WTC11 (cell line): ENCODE data around the gene MIDN. TPM values are rescaled to one million over a fixed set of nuclear protein-coding genes. Genes with fewer than 3 reads are reported as not detected.

Experiments used
- ATAC-seq: fragments of 200-7000 bp; cut with Tn5 transposase; 2 replicates; pipeline ENCODE4 v1.10.0; 2021; ENCODE audit warnings: mild to moderate bottlenecking, moderate library complexity
- CTCF ChIA-PET: fragments of 300-600 bp; sonication (Branson Sonifier 250); formaldehyde crosslinking; loops from one replicate; lab custom pipeline; 2021; ENCODE audit warnings: antibody characterized with exemption; lab: Charles Lee
- POLR2A ChIA-PET: fragments of 350-600 bp; sonication (Branson Sonifier 250); formaldehyde crosslinking; loops from one replicate; lab custom pipeline; 2021; ENCODE audit warnings: antibody characterized with exemption; lab: Charles Lee
- DNase-seq: peaks from one replicate; pipeline ENCODE4 v3.0.0; 2021; ENCODE audit warnings: low spot score
- H3K27ac Mint-ChIP-seq: 2 replicates; pipeline ENCODE4 v1.8.0; 2021; ENCODE audit warnings: mixed read lengths
- H3K27me3 Mint-ChIP-seq: 2 replicates; pipeline ENCODE4 v1.8.0; 2021; ENCODE audit warnings: low read depth, mild to moderate bottlenecking, moderate library complexity, mixed read lengths
- H3K36me3 Mint-ChIP-seq: 2 replicates; pipeline ENCODE4 v1.8.0; 2021; ENCODE audit warnings: mixed read lengths
- H3K4me1 Mint-ChIP-seq: 2 replicates; pipeline ENCODE4 v1.8.0; 2022; ENCODE audit warnings: mixed read lengths
- H3K4me3 Mint-ChIP-seq: 2 replicates; pipeline ENCODE4 v1.8.0; 2021; ENCODE audit warnings: mild to moderate bottlenecking, moderate library complexity, mixed read lengths
- H3K9me3 Mint-ChIP-seq: 2 replicates; pipeline ENCODE4 v1.8.0; 2021; ENCODE audit warnings: mixed read lengths
- ATF2 ChIP-seq: sonication (generic); formaldehyde crosslinking; IDR thresholded peaks from 2 replicates; pipeline ENCODE4 v1.8.1; 2022; ENCODE audit warnings: low read depth, missing genetic modification reagents, borderline replicate concordance
- ATF3 ChIP-seq: sonication (generic); formaldehyde crosslinking; conservative IDR thresholded peaks from 2 replicates; pipeline ENCODE4 v1.8.1; 2022; ENCODE audit warnings: mild to moderate bottlenecking, missing genetic modification reagents
- E2F1 ChIP-seq: sonication (generic); formaldehyde crosslinking; IDR thresholded peaks from 2 replicates; pipeline ENCODE4 v1.8.0; 2022; ENCODE audit warnings: mild to moderate bottlenecking, missing genetic modification reagents
- E2F5 ChIP-seq: sonication (generic); formaldehyde crosslinking; IDR thresholded peaks from 2 replicates; pipeline ENCODE4 v1.8.1; 2022; ENCODE audit warnings: mild to moderate bottlenecking, moderate library complexity, missing genetic modification reagents
- EMX1 ChIP-seq: fragments of 250-450 bp; sonication (Bioruptor Pico); IDR thresholded peaks from 2 replicates; pipeline ENCODE4 v1.8.0; 2021; ENCODE audit warnings: mild to moderate bottlenecking
- ERG ChIP-seq: fragments of 250-450 bp; sonication (Bioruptor Pico); IDR thresholded peaks from 2 replicates; pipeline ENCODE4 v1.8.0; 2021; ENCODE audit warnings: mild to moderate bottlenecking
- ESRRA ChIP-seq: sonication (generic); formaldehyde crosslinking; IDR thresholded peaks from 2 replicates; pipeline ENCODE4 v1.8.1; 2022; ENCODE audit warnings: mild to moderate bottlenecking, missing genetic modification reagents, borderline replicate concordance
- FOXP4 ChIP-seq: sonication (generic); formaldehyde crosslinking; IDR thresholded peaks from 2 replicates; pipeline ENCODE4 v1.8.0; 2022; ENCODE audit warnings: mild to moderate bottlenecking, missing genetic modification reagents
- GRHL2 ChIP-seq: fragments of 250-450 bp; sonication (Bioruptor Pico); IDR thresholded peaks from 2 replicates; pipeline ENCODE4 v1.8.0; 2022; ENCODE audit warnings: mild to moderate bottlenecking, moderate library complexity; ENCODE audit not compliant: insufficient replicate concordance, severe bottlenecking
- HMGXB4 ChIP-seq: sonication (generic); formaldehyde crosslinking; IDR thresholded peaks from 2 replicates; pipeline ENCODE4 v1.8.1; 2023; ENCODE audit warnings: mild to moderate bottlenecking, moderate library complexity, missing genetic modification reagents
- JUN ChIP-seq: sonication (generic); formaldehyde crosslinking; IDR thresholded peaks from 2 replicates; pipeline ENCODE4 v1.8.0; 2023; ENCODE audit warnings: mild to moderate bottlenecking, missing genetic modification reagents
- MYBL2 ChIP-seq: sonication (generic); formaldehyde crosslinking; IDR thresholded peaks from 2 replicates; pipeline ENCODE4 v1.8.1; 2023; ENCODE audit warnings: mild to moderate bottlenecking, moderate library complexity, missing genetic modification reagents
- NFYB ChIP-seq: sonication (generic); formaldehyde crosslinking; conservative IDR thresholded peaks from 2 replicates; pipeline ENCODE4 v1.8.0; 2022; ENCODE audit warnings: low read depth, missing genetic modification reagents
- NR3C1 ChIP-seq: sonication (generic); formaldehyde crosslinking; conservative IDR thresholded peaks from 2 replicates; pipeline ENCODE4 v1.8.1; 2023; ENCODE audit warnings: low read depth, mild to moderate bottlenecking, missing genetic modification reagents
- OVOL2 ChIP-seq: fragments of 250-450 bp; sonication (Bioruptor Pico); IDR thresholded peaks from 2 replicates; pipeline ENCODE4 v1.9.0; 2021; ENCODE audit warnings: mild to moderate bottlenecking, borderline replicate concordance
- RELA ChIP-seq: sonication (generic); formaldehyde crosslinking; IDR thresholded peaks from 2 replicates; pipeline ENCODE4 v1.8.1; 2022; ENCODE audit warnings: missing genetic modification reagents, mild to moderate bottlenecking, borderline replicate concordance
- SMAD4 ChIP-seq: sonication (generic); formaldehyde crosslinking; IDR thresholded peaks from 2 replicates; pipeline ENCODE4 v1.8.0; 2022; ENCODE audit warnings: mild to moderate bottlenecking, missing genetic modification reagents
- USF1 ChIP-seq: sonication (generic); formaldehyde crosslinking; IDR thresholded peaks from 2 replicates; pipeline ENCODE4 v1.8.0; 2022; ENCODE audit warnings: mild to moderate bottlenecking, missing genetic modification reagents
- USF2 ChIP-seq: sonication (generic); formaldehyde crosslinking; IDR thresholded peaks from 2 replicates; pipeline ENCODE4 v1.8.1; 2023; ENCODE audit warnings: mild to moderate bottlenecking, missing genetic modification reagents, moderate library complexity
- ZMAT4 ChIP-seq: fragments of 250-450 bp; sonication (Bioruptor Pico); IDR thresholded peaks from 2 replicates; pipeline ENCODE4 v1.9.0; 2021; ENCODE audit warnings: mild to moderate bottlenecking
- ZNF138 ChIP-seq: sonication (generic); formaldehyde crosslinking; conservative IDR thresholded peaks from 2 replicates; pipeline ENCODE4 v1.8.1; 2022; ENCODE audit warnings: mild to moderate bottlenecking, moderate library complexity, missing genetic modification reagents
- ZNF263 ChIP-seq: sonication (generic); formaldehyde crosslinking; IDR thresholded peaks from 2 replicates; pipeline ENCODE4 v1.8.1; 2022; ENCODE audit warnings: low read depth, mild to moderate bottlenecking, moderate library complexity, missing genetic modification reagents
- ZNF396 ChIP-seq: fragments of 250-450 bp; sonication (Bioruptor Pico); IDR thresholded peaks from 2 replicates; pipeline ENCODE4 v1.8.0; 2021; ENCODE audit warnings: mild to moderate bottlenecking, moderate library complexity, borderline replicate concordance
- ZNF671 ChIP-seq: fragments of 250-450 bp; sonication (Bioruptor Pico); IDR thresholded peaks from 2 replicates; pipeline ENCODE4 v1.8.0; 2021; ENCODE audit warnings: mild to moderate bottlenecking
- total RNA-seq: library from RNA; stranded (reverse); gene quantifications from 3 replicates; pipeline ENCODE4 v1.2.3, GENCODE V29; 2021

MIDN gene
- total RNA-seq, 1 experiment from 2014 or later = 189 TPM

GRCh38 chr19:1274852-1275259 is 26.5 kb downstream of the MIDN start (continued):
- no peak for TF ChIP-seq ZNF263 (CRISPR knock-in tag)
- no peak for TF ChIP-seq ZNF396 (CRISPR knock-in tag)
- no peak for TF ChIP-seq ATF3
- TF ChIP-seq MYBL2 = no peak
- no peak for TF ChIP-seq ZMAT4
- no peak for TF ChIP-seq EMX1
- no peak for TF ChIP-seq FOXP4
- TF ChIP-seq JUN (CRISPR knock-in tag) = no peak
- TF ChIP-seq USF1 = peak; percentile 49; the same call in 1 of the 2 replicates
- TF ChIP-seq NFYB (CRISPR knock-in tag) = no peak

GRCh38 chr19:1275260-1275975 is 27.0 kb downstream of the MIDN start, which contains the start of gene FAM174C:
Gene FAM174C, plus strand, starts transcription at chr19:1275530. Its CDS starts 20 bp downstream, at chr19:1275550.
- H3K9me3 Mint-ChIP-seq = no peaks in the 10 kb centered on the region
- CTCF ChIA-PET = interaction anchor here (0.6 to 1.5 kb wide), 7 partner anchors 9 to 1022 kb away, joined by 3 to 27 read pairs (median 3); no protein-coding TSS in a partner anchor
- peak; percentile 95 for DNase-seq
- peak; percentile 68 for ATAC-seq
- H3K27ac Mint-ChIP-seq = peak within 1 kb of the TSS; percentile 95
- H3K4me3 Mint-ChIP-seq = peak within 1 kb of the TSS; percentile 71
- H3K4me1 Mint-ChIP-seq = peaks cover 34% of the 10 kb centered on the region
- peaks cover 40% of the 10 kb centered on the region for H3K36me3 Mint-ChIP-seq
- H3K27me3 Mint-ChIP-seq = no peaks in the 10 kb centered on the region
- POLR2A ChIA-PET = interaction anchor here (1.0 kb wide), 4 partner anchors 9 to 139 kb away, joined by 3 to 7 read pairs (median 4); no protein-coding TSS in a partner anchor
- TF ChIP-seq USF2 (CRISPR knock-in tag) (peak; percentile 100), HMGXB4 (CRISPR knock-in tag) (peak; percentile 72), SMAD4 (CRISPR knock-in tag) (no peak), RELA (CRISPR knock-in tag) (peak; percentile 85; the same call in 1 of the 2 replicates), NFYB (CRISPR knock-in tag) (peak; percentile 71), ZNF671 (CRISPR knock-in tag) (peak; percentile 72; the same call in 1 of the 2 replicates), NR3C1 (no peak; the same call in 1 of the 2 replicates), ATF2 (no peak), ZNF396 (CRISPR knock-in tag) (no peak), OVOL2 (no peak), GRHL2 (CRISPR knock-in tag) (no peak), ZNF138 (peak; percentile 94; the same call in 1 of the 2 replicates), E2F1 (CRISPR knock-in tag) (no peak), E2F5 (CRISPR knock-in tag) (peak; percentile 88; the same call in 1 of the 2 replicates), ERG (CRISPR knock-in tag) (peak; percentile 8; the same call in 1 of the 2 replicates), ESRRA (CRISPR knock-in tag) (peak; percentile 27; the same call in 1 of the 2 replicates)
